HCT116 (cell line): ENCODE results near the gene BNIP5. TPM values are rescaled to one million over a fixed set of nuclear protein-coding genes. Genes with fewer than 3 reads are reported as not detected.

Source experiments
- ATAC-seq: fragments of 200-7000 bp; cut with Tn5 transposase; 2 replicates; pipeline ENCODE4 v1.9.1; 2020; ENCODE audit warnings: mild to moderate bottlenecking, moderate library complexity
- BruUV-seq: library from RNA; stranded (reverse); fragments of 400-500 nt; replicated peaks from 2 replicates; lab custom pipeline; 2021; lab: Mats Ljungman, UMichigan
- CTCF ChIA-PET: fragments of 300-600 bp; sonication (Branson Sonifier 250); formaldehyde crosslinking; loops from one replicate; lab custom pipeline; 2021; ENCODE audit warnings: antibody characterized with exemption; lab: Charles Lee
- POLR2A ChIA-PET: fragments of 300-600, 350-600 bp; sonication (Branson Sonifier 250); formaldehyde crosslinking; loops from one replicate; lab custom pipeline; 2021; ENCODE audit warnings: antibody characterized with exemption; lab: Charles Lee
- RAD21 ChIA-PET, 2 experiments: fragments of 300-600 bp; sonication (Branson Sonifier 250); formaldehyde crosslinking; loops; one replicate each; lab custom pipeline; 2023; ENCODE audit warnings: low total read pairs in 2 of 2; ENCODE audit not compliant: uncharacterized antibody in 2 of 2, unreplicated experiment in 2 of 2, low non-redundant PET in 1 of 2; lab: Charles Lee
- DNase-seq: peaks from one replicate; pipeline ENCODE4 v3.0.0-alpha.2; 2010; ENCODE audit warnings: low read depth, low spot score
- H2AFZ ChIP-seq: fragments of 200-600 bp; shearing (Covaris generic), sonication (generic); 2 replicates; pipeline ENCODE4 v1.6.1; 2017; ENCODE audit warnings: low read depth, mixed run types, mixed read lengths, antibody characterized with exemption, low read length; ENCODE audit not compliant: poor library complexity, severe bottlenecking
- H3K27ac ChIP-seq: 2 replicates; pipeline ENCODE4 v1.5.1; 2012; ENCODE audit warnings: low read depth, low read length
- H3K27me3 ChIP-seq: fragments of 200-600 bp; sonication (generic); 2 replicates; pipeline ENCODE4 v1.6.1; 2016; ENCODE audit warnings: mixed run types, low read length, mixed read lengths; ENCODE audit not compliant: insufficient read depth
- H3K36me3 ChIP-seq, 2 experiments: fragments of 200-500 bp in 1 of 2; fragments of 200-600 bp in 1 of 2; sonication (Bioruptor generic) in 1 of 2; sonication (generic) in 1 of 2; 2 replicates each; pipeline versions ENCODE4 v1.5.1 to v1.6.1; 2014 to 2016; ENCODE audit warnings: low read length in 2 of 2, inconsistent platforms in 1 of 2, mixed read lengths in 1 of 2, mixed run types in 1 of 2; ENCODE audit not compliant: insufficient read depth in 2 of 2, control insufficient read depth in 1 of 2
- H3K4me1 ChIP-seq, 2 experiments: fragments of 200-600 bp in 1 of 2; sonication (generic) in 1 of 2; 2 replicates each; pipeline versions ENCODE4 v1.5.1 to v1.6.1; 2012 to 2017; ENCODE audit warnings: low read length in 2 of 2, inconsistent platforms in 1 of 2, mild to moderate bottlenecking in 1 of 2, mixed read lengths in 1 of 2, mixed run types in 1 of 2, moderate library complexity in 1 of 2; ENCODE audit not compliant: insufficient read depth in 2 of 2, control insufficient read depth in 1 of 2
- H3K4me2 ChIP-seq: fragments of 200-600 bp; sonication (generic); 2 replicates; pipeline ENCODE4 v1.6.1; 2017; ENCODE audit warnings: mixed run types, low read length, mixed read lengths
- H3K4me3 ChIP-seq, 2 experiments: fragments of 200-600 bp in 1 of 2; sonication (generic) in 1 of 2; replicated peaks in 1 of 2; 2 replicates each; pipeline ENCODE4 v1.5.1; 2011 to 2016; ENCODE audit warnings: low read length in 2 of 2, control low read depth in 1 of 2, low read depth in 1 of 2, mild to moderate bottlenecking in 1 of 2, mixed read lengths in 1 of 2, mixed run types in 1 of 2
- H3K79me2 ChIP-seq: fragments of 200-600 bp; sonication (generic); 2 replicates; pipeline ENCODE4 v1.6.1; 2017; ENCODE audit warnings: mild to moderate bottlenecking, mixed run types, low read length, moderate library complexity, mixed read lengths; ENCODE audit not compliant: insufficient read depth
- H3K9ac ChIP-seq: fragments of 200-600 bp; sonication (generic); 2 replicates; pipeline ENCODE4 v1.6.1; 2016; ENCODE audit warnings: low read length, mixed read lengths
- H3K9me2 ChIP-seq: fragments of 200-600 bp; sonication (generic), shearing (Covaris generic); 2 replicates; pipeline ENCODE4 v1.6.1; 2017; ENCODE audit warnings: mixed run types, mild to moderate bottlenecking, moderate library complexity; ENCODE audit not compliant: insufficient read depth
- H3K9me3 ChIP-seq, 2 experiments: fragments of 200-500 bp in 1 of 2; fragments of 200-600 bp in 1 of 2; sonication (Bioruptor generic) in 1 of 2; sonication (generic) in 1 of 2; 2 replicates each; pipeline ENCODE4 v1.6.1; 2014 to 2017; ENCODE audit warnings: low read length in 2 of 2, mixed read lengths in 2 of 2, inconsistent platforms in 1 of 2, low read depth in 1 of 2, mild to moderate bottlenecking in 1 of 2, mixed run types in 1 of 2, moderate library complexity in 1 of 2; ENCODE audit not compliant: control insufficient read depth in 1 of 2, insufficient read depth in 1 of 2
- H4K20me1 ChIP-seq: fragments of 200-600 bp; sonication (generic), shearing (Covaris generic); 2 replicates; pipeline ENCODE4 v1.6.1; 2017; ENCODE audit warnings: mixed run types, mild to moderate bottlenecking, moderate library complexity; ENCODE audit not compliant: insufficient read depth
- ATF3 ChIP-seq: IDR thresholded peaks from 2 replicates; pipeline ENCODE4 v1.6.1; 2012
- CBX3 ChIP-seq: IDR thresholded peaks from 2 replicates; pipeline ENCODE4 v1.6.1; 2012; ENCODE audit warnings: low read depth
- CEBPB ChIP-seq: IDR thresholded peaks from 2 replicates; pipeline ENCODE4 v1.6.1; 2012; ENCODE audit warnings: low read depth
- EGR1 ChIP-seq: IDR thresholded peaks from 2 replicates; pipeline ENCODE4 v1.6.1; 2012; ENCODE audit warnings: low read depth
- EZH2 ChIP-seq: fragments of 200-600 bp; sonication (generic); IDR thresholded peaks from 2 replicates; pipeline ENCODE4 v1.6.1; 2017; ENCODE audit warnings: antibody characterized with exemption, mixed run types
- FOSL1 ChIP-seq: IDR thresholded peaks from 2 replicates; pipeline ENCODE4 v1.6.1; 2012; ENCODE audit warnings: low read depth
- JUND ChIP-seq: IDR thresholded peaks from 2 replicates; pipeline ENCODE4 v1.6.1; 2012
- MAX ChIP-seq: IDR thresholded peaks from 2 replicates; pipeline ENCODE4 v1.6.1; 2012
- POLR2A ChIP-seq: IDR thresholded peaks from 2 replicates; pipeline ENCODE4 v1.7.0; 2011; ENCODE audit warnings: borderline replicate concordance; ENCODE audit not compliant: insufficient read depth, insufficient read length; ENCODE audit errors: extremely low read depth
- POLR2AphosphoS5 ChIP-seq: IDR thresholded peaks from 2 replicates; pipeline ENCODE4 v1.6.1; 2011; ENCODE audit warnings: mild to moderate bottlenecking, low read depth, low read length, moderate library complexity
- RAD21 ChIP-seq: IDR thresholded peaks from 2 replicates; pipeline ENCODE4 v1.6.1; 2012; ENCODE audit warnings: low read depth, mild to moderate bottlenecking
- REST ChIP-seq: IDR thresholded peaks from 2 replicates; pipeline ENCODE4 v1.6.1; 2012; ENCODE audit warnings: low read depth
- SRF ChIP-seq: IDR thresholded peaks from 2 replicates; pipeline ENCODE4 v1.6.1; 2012; ENCODE audit warnings: low read depth
- TCF7L2 ChIP-seq: IDR thresholded peaks from 2 replicates; pipeline ENCODE4 v1.7.0; 2011; ENCODE audit warnings: borderline replicate concordance, inconsistent platforms; ENCODE audit not compliant: insufficient read depth, insufficient read length; ENCODE audit errors: extremely low read depth
- YY1 ChIP-seq: IDR thresholded peaks from 2 replicates; pipeline ENCODE4 v1.6.1; 2011; ENCODE audit warnings: low read length, low read depth, moderate library complexity, mild to moderate bottlenecking; ENCODE audit not compliant: insufficient replicate concordance; ENCODE audit errors: extremely low read depth
- ZFX ChIP-seq: fragments of 450-650 bp; IDR thresholded peaks from 2 replicates; pipeline ENCODE4 v1.6.1; 2017
- ZNF274 ChIP-seq: fragments of 200-500 bp; sonication (Bioruptor generic); IDR thresholded peaks from 2 replicates; pipeline ENCODE4 v1.6.1; 2014; ENCODE audit warnings: mild to moderate bottlenecking, low read depth, low read length, inconsistent platforms
- intact Hi-C: fragments of 100-400 bp; cut with micrococcal nuclease; formaldehyde crosslinking; loops from 2 replicates; pipeline ENCODE4 v1.10.0; 2022
- total RNA-seq: library from RNA; stranded (reverse); gene quantifications from one replicate; pipeline ENCODE4 v1.2.1, GENCODE V29; 2021; ENCODE audit not compliant: unreplicated experiment

The BNIP5 gene
- total RNA-seq, 1 experiment from 2014 or later, result not detected

GRCh38 chr6:36285187-36285671 is 51.5 kb downstream of the BNIP5 start:
- BruUV-seq, result no TSS peak
- ChIA-PET CTCF (no interaction called here), POLR2A (no interaction called here)

More at GRCh38 chr6:36285187-36285671, 51.5 kb downstream of the BNIP5 start:
- no peak overlapping the region for H3K27ac ChIP-seq
- no peak for TF ChIP-seq EZH2
- TF ChIP-seq MAX, result no peak
- TF ChIP-seq EGR1, result no peak
- TF ChIP-seq CEBPB, result no peak
- TF ChIP-seq ZFX, result no peak
- no peak for TF ChIP-seq RAD21
- TF ChIP-seq ATF3, result no peak
- TF ChIP-seq ZNF274, result no peak
- TF ChIP-seq FOSL1, result no peak
- TF ChIP-seq CBX3, result no peak
- no peak for TF ChIP-seq REST
- no peak for TF ChIP-seq POLR2A
- no peak for TF ChIP-seq POLR2AphosphoS5
- TF ChIP-seq YY1, result no peak
- TF ChIP-seq JUND, result no peak
- no peak for TF ChIP-seq SRF
- no peak for TF ChIP-seq TCF7L2
- RAD21 ChIA-PET, result no interaction called here
- no peak overlapping the region for H2AFZ ChIP-seq
- no peaks in the 10 kb centered on the region for H3K79me2 ChIP-seq
- no peak for DNase-seq
- no peak overlapping the region for H3K4me3 ChIP-seq
- peaks cover 0 to 14% of the 10 kb centered on the region in 2 experiments; a peak in 1 of 4 replicates for H3K4me1 ChIP-seq
- no peaks in the 10 kb centered on the region for H4K20me1 ChIP-seq
- ATAC-seq, result no peak
- H3K9ac ChIP-seq, result no peak overlapping the region
- H3K36me3 ChIP-seq, result no peaks in the 10 kb centered on the region
- intact Hi-C loops, result no loop called here
- H3K27me3 ChIP-seq, result no peaks in the 10 kb centered on the region
- H3K4me2 ChIP-seq, result no peak overlapping the region
- H3K9me2 ChIP-seq, result no peaks in the 10 kb centered on the region
- H3K9me3 ChIP-seq, result no peaks in the 10 kb centered on the region
